Lung (tissue), 12 donors: ENCODE results near the gene NLRP12. TPM values are rescaled to one million over a fixed set of nuclear protein-coding genes. Genes with fewer than 3 reads are reported as not detected.
"Not testable (repeated sequence)": the region's sequence is repeated elsewhere in the genome, so short reads cannot be mapped to it uniquely, and the experiment has no call there.

Experiments
- ATAC-seq: fragments of 200-7000 bp; cut with Tn5 transposase; one replicate; pipeline ENCODE4 v1.9.1; 2020; ENCODE audit warnings: moderate number of reproducible peaks; ENCODE audit not compliant: insufficient read depth, low FRiP score
- DNase-seq, 3 donors: peaks; one replicate each; pipeline ENCODE4 v3.0.0-alpha.2; 2013 to 2017
- H3K27ac ChIP-seq, 2 donors: one replicate each; pipeline ENCODE4 v1.5.1; 2013; ENCODE audit warnings: mild to moderate bottlenecking in 2 of 2, moderate library complexity in 2 of 2, control low read depth in 1 of 2, inconsistent platforms in 1 of 2, low read depth in 1 of 2, low read length in 1 of 2
- H3K27me3 ChIP-seq, 3 donors: one replicate each; pipeline ENCODE4 v1.5.1; 2013; ENCODE audit warnings: low read length in 2 of 3; ENCODE audit not compliant: control insufficient read depth in 3 of 3, insufficient read depth in 3 of 3
- H3K36me3 ChIP-seq, 4 donors: one replicate each; pipeline ENCODE4 v1.5.1; 2013; ENCODE audit warnings: low read length in 4 of 4, mild to moderate bottlenecking in 1 of 4, moderate library complexity in 1 of 4; ENCODE audit not compliant: control insufficient read depth in 4 of 4, insufficient read depth in 4 of 4
- H3K4me1 ChIP-seq, 5 donors: one replicate each; pipeline ENCODE4 v1.5.1; 2013; ENCODE audit warnings: low read length in 5 of 5, mild to moderate bottlenecking in 2 of 5, moderate library complexity in 1 of 5; ENCODE audit not compliant: control insufficient read depth in 5 of 5, insufficient read depth in 5 of 5
- H3K4me3 ChIP-seq: one replicate; pipeline ENCODE4 v1.5.1; 2013; ENCODE audit warnings: mild to moderate bottlenecking, control low read depth, moderate library complexity
- H3K9ac ChIP-seq, 2 donors: one replicate each; pipeline ENCODE4 v1.5.1; 2013; ENCODE audit warnings: low read length in 2 of 2, control low read depth in 1 of 2; ENCODE audit not compliant: insufficient read depth in 1 of 2
- H3K9me3 ChIP-seq, 4 donors: one replicate each; pipeline ENCODE4 v1.5.1; 2013; ENCODE audit warnings: low read length in 3 of 4, mild to moderate bottlenecking in 1 of 4, moderate library complexity in 1 of 4; ENCODE audit not compliant: control insufficient read depth in 4 of 4, insufficient read depth in 3 of 4
- CTCF ChIP-seq: IDR thresholded peaks from 2 replicates; pipeline ENCODE4 v1.5.1; 2012; ENCODE audit warnings: mild to moderate bottlenecking; ENCODE audit errors: control extremely low read depth, extremely low read depth
- WGBS, 2 donors: extraction: QIAGEN DNeasy Blood & Tissue Kit; methylation state at CpG; one replicate each; pipeline ENCODE4 v1.1.7; 2013; 5-methylcytosine and 5-hydroxymethylcytosine counted together
- polyA plus RNA-seq, 2 donors: library from polyadenylated mRNA; stranded (reverse); fragments of 200-250 nt; gene quantifications; one replicate each; pipeline ENCODE4 v1.2.1, GENCODE V29; 2013
- total RNA-seq, 2 donors: library from RNA; depleted of rRNA in 1 of 2; stranded (reverse); fragments of >200 nt in 1 of 2; gene quantifications; one replicate each; pipeline ENCODE4 v1.2.1, GENCODE V29; 2014 to 2021
- donor health status: control.
- donor health status: control.
- donor health status: Bipolar disorder and iron deficiency.
- donor health status: healthy.
- donor health status: DM: yes; HTN: yes; CAD: no.

The NLRP12 gene
- total and polyA plus RNA-seq, 4 donors = 1.1 to 11.5 (median 5.8) TPM

DNA sequence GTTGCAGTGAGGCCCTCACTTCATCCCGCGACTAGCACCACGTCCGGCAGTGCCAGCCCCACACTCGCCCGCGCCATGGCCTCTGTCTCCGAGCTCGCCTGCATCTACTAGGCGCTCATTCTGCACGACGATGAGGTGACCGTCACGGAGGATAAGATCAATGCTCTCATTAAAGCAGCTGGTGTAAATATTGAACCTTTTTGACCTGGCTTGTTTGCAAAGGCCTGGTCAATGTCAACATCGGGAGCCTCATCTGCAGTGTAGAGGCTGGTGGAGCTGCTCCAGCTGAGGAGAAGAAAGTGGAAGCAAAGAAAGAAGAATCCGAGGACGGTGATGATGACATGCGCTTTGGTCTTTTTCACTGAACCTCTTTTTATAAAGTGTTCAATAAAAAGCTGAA, 48.6 kb downstream of the NLRP12 start:
- Histone ChIP-seq H3K9me3 (no peaks in the 10 kb centered on the region), H3K27me3 (no peaks in the 10 kb centered on the region), H3K36me3 (no peaks in the 10 kb centered on the region), H3K27ac (no peak overlapping the region), H3K4me1 (no peaks in the 10 kb centered on the region), H3K4me3 (no peak overlapping the region), H3K9ac (no peak overlapping the region)
- no peak for TF ChIP-seq CTCF
- ATAC-seq = no peak
- 78 to 89% methylated on average over 18 of the region's 18 CpGs for WGBS, 2 donors
- no peak for DNase-seq

GRCh38 chr19:53774491-53774890, 49.6 kb downstream of the NLRP12 start:
- not testable (repeated sequence) for H3K9me3 ChIP-seq, H3K36me3 ChIP-seq, H3K4me3 ChIP-seq, H3K9ac ChIP-seq, H3K4me1 ChIP-seq, ATAC-seq, H3K27ac ChIP-seq, H3K27me3 ChIP-seq, DNase-seq
- 56 to 67% methylated on average over 7 of the region's 7 CpGs for WGBS, 2 donors

DNA sequence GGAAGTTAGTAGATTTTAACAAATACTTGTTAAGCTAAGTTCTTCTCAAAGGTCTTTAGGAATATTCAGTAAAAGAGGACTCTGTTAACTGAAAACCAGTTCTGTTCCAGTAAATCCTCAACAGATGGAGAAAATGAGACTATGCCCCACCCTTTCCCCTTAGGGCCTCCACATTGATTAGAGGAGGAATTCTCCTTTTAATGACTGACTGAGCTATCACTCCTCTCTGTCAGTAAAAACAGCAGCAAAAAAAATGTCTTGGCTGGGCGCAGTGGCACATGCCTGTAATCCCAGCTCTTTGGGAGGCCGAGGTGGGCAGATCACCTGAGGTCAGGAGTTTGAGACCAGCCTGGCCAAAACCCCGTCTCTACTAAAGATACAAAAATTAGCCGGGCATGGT, 50.1 kb downstream of the NLRP12 start:
- H3K4me1 ChIP-seq = no peaks in the 10 kb centered on the region
- WGBS, 2 donors = 72 to 83% methylated on average over 4 of the region's 4 CpGs
- H3K9ac ChIP-seq = no peak overlapping the region
- H3K4me3 ChIP-seq = no peak overlapping the region
- no peak for ATAC-seq
- H3K36me3 ChIP-seq = no peaks in the 10 kb centered on the region
- TF ChIP-seq CTCF = no peak
- DNase-seq = no peak
- no peak overlapping the region for H3K27ac ChIP-seq
- no peaks in the 10 kb centered on the region for H3K27me3 ChIP-seq
- no peaks in the 10 kb centered on the region for H3K9me3 ChIP-seq

GRCh38 chr19:53772943-53773342, 51.2 kb downstream of the NLRP12 start:
- H3K4me1 ChIP-seq = peaks cover 0 to 2% (median 0%) of the 10 kb centered on the region in 5 donors
- H3K27me3 ChIP-seq = no peaks in the 10 kb centered on the region
- H3K36me3 ChIP-seq = no peaks in the 10 kb centered on the region
- DNase-seq = peak; percentile 49 to 73 (median 65)
- WGBS, 2 donors = 9 to 16% methylated on average over 5 of the region's 5 CpGs
- no peak overlapping the region for H3K9ac ChIP-seq
- H3K9me3 ChIP-seq = no peaks in the 10 kb centered on the region
- H3K27ac ChIP-seq = no peak overlapping the region
- ATAC-seq = no peak
- peak; percentile 49 for TF ChIP-seq CTCF
- H3K4me3 ChIP-seq = no peak overlapping the region
